Activated naive CD4-positive, alpha-beta T cell treated with Interleukin-2 at 50 U/mL for 16 hours (primary cell): ENCODE data around the gene ZNF580.

ENCODE experiments used
- DNase-seq: peaks from one replicate; pipeline ENCODE4 v3.0.0-alpha.2; 2020

The ZNF580 gene

DNA sequence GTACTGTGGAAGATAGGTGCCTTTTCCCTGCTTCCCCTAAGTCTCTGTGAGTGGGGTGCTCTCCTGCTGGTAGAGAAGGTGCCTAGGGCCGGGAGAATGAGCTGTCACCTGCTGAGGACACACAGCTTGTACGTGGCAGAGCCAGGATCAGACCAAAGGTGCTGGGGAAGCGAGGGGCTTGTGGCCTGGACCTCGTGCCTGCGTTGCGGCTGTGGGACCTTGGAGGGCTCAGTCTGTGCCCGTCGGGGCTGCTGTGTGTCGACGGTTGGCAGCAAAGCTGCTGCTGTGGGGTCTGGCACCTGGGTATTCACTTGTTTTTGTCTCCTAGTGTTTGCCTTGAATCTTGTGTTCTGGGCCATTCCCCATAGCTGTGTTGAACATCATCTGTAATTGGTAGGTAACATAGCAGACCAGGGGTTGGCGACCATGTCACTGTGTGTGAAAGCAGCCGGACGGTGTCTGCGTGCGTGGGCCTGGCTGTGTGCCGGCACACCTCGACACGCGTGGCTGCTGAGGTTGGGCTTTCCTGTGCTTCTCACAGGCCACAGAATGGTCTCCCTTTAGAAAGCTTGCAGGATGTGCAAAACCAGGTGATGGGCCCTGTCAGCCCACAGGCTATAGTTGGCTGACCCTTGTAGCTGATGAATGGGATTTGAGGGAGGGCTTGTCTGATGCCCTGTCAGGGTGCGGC is 23.2 kb downstream of the ZNF580 start:
- no peak for DNase-seq

GRCh38 chr19:55666343-55667005 is 25.7 kb downstream of the ZNF580 start:
- DNase-seq = no peak

DNA sequence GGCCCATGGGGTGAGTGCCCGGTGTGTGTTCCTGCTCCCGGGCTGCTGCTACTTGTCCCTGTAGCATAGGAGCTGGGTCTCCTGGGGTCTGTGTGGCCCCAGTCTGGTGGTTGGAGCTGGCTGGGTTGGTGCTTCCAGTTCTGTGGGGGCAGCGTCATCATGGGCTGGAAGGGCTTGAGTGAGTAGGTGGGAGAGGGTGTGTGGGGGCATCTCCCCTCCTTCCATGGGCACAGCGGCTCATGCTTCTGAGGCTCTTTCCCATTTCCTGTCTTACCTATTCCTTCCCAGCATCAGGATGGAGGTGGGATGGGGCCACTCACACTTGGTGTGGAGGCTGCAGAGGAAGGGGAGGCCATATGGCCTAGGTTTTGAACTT is 26.2 kb downstream of the ZNF580 start:
- no peak for DNase-seq

GRCh38 chr19:55667511-55667910 is 26.7 kb downstream of the ZNF580 start:
- DNase-seq = no peak

DNA sequence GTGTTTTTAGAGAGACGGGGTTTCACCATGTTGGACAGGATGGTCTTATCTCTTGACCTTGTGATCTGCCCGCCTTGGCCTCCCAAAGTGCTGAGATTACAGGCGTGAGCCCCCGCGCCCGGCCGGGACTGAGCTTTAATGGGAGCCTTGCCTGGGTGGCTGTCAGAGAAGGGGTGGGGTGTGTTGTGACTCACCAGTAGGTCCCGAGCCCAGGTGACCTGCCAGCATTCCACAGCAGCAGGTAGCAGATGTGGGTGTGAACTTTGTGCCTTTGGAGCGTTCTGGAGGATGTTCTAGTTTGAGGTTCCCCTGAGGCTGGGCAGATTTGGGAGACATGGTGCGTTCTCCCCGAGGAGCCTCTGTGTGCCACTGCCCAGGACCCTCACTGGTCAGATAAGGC is 27.2 kb downstream of the ZNF580 start:
- no peak for DNase-seq

- DNase-seq = no peak
These were observed 28.0 kb downstream of the ZNF580 start for GRCh38 chr19:55668603-55669348.

- no peak for DNase-seq
These were observed 28.8 kb downstream of the ZNF580 start for GRCh38 chr19:55669418-55670279.

GRCh38 chr19:55670280-55671053 is 29.7 kb downstream of the ZNF580 start:
- DNase-seq = no peak

- no peak for DNase-seq
These were observed 30.2 kb downstream of the ZNF580 start for GRCh38 chr19:55671054-55671378.

GRCh38 chr19:55672418-55672817 is 31.6 kb downstream of the ZNF580 start:
- DNase-seq = no peak

DNA sequence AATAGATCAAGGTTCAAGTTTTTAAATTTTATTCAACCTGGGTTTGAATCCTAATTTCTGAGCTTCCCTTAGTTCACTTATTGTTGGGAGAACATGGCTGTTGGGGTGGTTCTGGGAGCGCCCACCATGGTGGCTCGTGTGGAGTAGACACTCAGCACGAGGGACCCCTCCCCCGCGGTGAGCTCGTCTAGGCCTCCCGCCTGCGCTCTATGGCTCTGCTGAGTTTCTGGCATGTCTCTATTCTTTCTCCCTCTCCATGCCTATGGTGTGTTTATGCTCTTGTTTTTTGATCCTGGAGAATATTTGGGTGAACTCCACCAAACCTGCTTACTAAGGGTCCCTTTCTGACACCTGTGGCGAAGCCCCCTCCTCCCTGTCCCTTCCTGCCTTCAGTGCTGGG is 32.7 kb downstream of the ZNF580 start:
- DNase-seq = no peak

- no peak for DNase-seq
These were observed 33.1 kb downstream of the ZNF580 start for GRCh38 chr19:55673889-55674288.

DNA sequence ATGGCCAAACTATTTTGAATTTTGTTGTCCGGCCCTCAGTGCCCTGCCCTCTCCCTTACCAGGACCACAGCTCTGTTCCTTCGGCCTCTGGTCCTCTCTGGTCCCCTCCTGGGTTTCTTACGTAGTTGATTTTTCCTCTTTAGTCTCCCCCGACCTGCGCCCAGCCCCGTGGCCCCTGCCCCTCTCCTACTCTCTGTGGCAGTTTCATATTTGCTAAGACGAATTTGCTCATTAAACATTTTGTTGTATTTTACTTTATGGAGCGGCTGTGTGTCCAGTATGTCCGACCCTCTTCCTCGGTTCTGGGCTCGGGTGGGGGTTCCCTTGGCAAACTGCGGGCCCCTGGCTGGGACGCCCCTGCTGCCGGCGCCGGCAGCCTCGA is 33.6 kb downstream of the ZNF580 start:
- peak; percentile 5 for DNase-seq

- DNase-seq = peak; percentile 98
These were observed 34.2 kb downstream of the ZNF580 start, which contains the start of gene EPN1 for GRCh38 chr19:55674841-55675660. TSS of gene EPN1 (plus strand) at chr19:55675226. CDS start at chr19:55678628, 3,402 bp downstream.

DNA sequence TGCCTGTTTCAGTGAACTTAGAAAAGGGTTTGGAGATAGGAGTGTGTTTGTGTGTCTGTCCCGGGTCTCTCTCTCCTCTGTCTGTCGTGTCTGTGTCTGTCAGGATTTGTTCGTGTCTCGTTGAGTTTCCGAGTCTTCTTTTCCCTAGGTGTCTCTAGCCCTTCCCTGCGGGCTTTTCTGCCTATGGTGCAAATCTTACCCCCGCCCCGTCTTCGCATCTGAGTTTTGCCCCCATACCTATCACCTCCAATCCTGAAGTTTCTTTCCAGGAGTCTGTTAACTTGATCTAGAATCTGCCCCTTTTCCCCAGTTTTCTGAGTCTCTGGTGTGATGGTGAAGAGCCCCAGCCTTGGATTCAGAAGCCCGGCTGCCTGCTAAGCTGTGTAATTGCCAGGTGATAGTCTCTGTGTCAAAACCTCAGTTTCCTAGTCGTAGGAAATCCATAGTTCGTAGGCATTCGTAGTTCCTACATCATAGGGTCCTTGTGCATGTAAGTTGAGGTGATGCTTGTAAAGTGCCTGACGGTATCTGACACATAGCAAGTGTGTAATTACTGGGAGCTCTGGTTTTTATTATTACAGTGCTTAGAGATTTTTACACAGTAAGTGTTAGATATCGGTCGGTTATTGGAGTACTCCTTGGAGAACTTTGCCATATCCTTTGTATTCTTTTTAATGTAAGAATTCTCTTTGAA is 35.0 kb downstream of the ZNF580 start:
- no peak for DNase-seq

GRCh38 chr19:55676383-55676782 is 35.6 kb downstream of the ZNF580 start:
- DNase-seq = no peak

DNA sequence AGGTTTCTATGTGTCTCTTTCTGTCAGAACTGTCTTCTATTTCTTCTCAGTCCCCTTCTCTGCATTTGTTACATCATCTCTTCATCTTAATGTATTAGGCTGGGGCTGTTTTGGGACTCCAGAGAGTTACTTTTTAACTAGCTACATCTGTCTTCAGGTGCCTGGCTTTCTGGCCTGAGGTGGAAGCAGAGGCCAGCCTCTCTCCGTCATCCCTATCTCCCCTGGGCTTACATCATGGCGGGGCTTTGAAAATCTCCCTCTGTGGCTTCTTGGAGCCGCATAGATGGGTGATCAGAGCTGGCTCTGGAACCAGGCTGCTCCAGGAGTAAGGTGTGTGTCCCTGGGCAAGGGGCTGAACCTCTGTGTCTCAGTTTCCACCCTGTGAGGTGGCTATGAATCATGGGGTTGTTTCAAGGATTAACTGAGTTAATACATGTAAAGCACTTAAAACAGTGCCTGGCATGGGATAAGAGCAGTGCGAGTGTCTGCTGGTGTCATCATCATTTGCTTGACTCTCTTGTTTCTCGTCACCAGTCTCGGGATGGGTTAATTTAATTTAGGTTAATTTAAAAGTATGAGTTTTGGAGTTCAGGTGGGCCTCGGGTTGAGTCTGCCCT is 36.2 kb downstream of the ZNF580 start:
- no peak for DNase-seq

- no peak for DNase-seq
These were observed 36.8 kb downstream of the ZNF580 start for GRCh38 chr19:55677572-55678028.

GRCh38 chr19:55678121-55678671 is 37.4 kb downstream of the ZNF580 start:
- no peak for DNase-seq
